Karpas-422 (cell line): ENCODE results near the gene MRPL34. TPM values are rescaled to one million over a fixed set of nuclear protein-coding genes. Genes with fewer than 3 reads are reported as not detected.
A peak's percentile ranks its signal among the peaks of the same experiment; 100 is the strongest.

Experiments used
- DNase-seq: peaks from one replicate; pipeline ENCODE4 v3.0.0-alpha.2; 2015
- H2AFZ ChIP-seq: fragments of 200-600 bp; sonication (generic); 2 replicates; pipeline ENCODE4 v1.6.1; 2014; ENCODE audit warnings: antibody characterized with exemption, low read length, mixed read lengths
- H3K27ac ChIP-seq: fragments of 200-600 bp; sonication (generic); 2 replicates; pipeline ENCODE4 v1.5.1; 2014; ENCODE audit warnings: mild to moderate bottlenecking, low read length, moderate library complexity
- H3K27me3 ChIP-seq: fragments of 200-600 bp; sonication (generic); 2 replicates; pipeline ENCODE4 v1.6.1; 2014; ENCODE audit warnings: low read length, mixed read lengths
- H3K36me3 ChIP-seq: fragments of 200-600 bp; sonication (generic); 2 replicates; pipeline ENCODE4 v1.6.1; 2014; ENCODE audit warnings: low read length, mixed read lengths; ENCODE audit not compliant: insufficient read depth
- H3K4me1 ChIP-seq: fragments of 200-600 bp; sonication (generic); 2 replicates; pipeline ENCODE4 v1.6.1; 2014; ENCODE audit warnings: mild to moderate bottlenecking, low read length, mixed read lengths
- H3K4me2 ChIP-seq: fragments of 200-600 bp; sonication (generic); 2 replicates; pipeline ENCODE4 v1.6.1; 2014; ENCODE audit warnings: low read length, low read depth, mild to moderate bottlenecking; ENCODE audit not compliant: poor library complexity, severe bottlenecking
- H3K4me3 ChIP-seq: fragments of 200-600 bp; sonication (generic); 2 replicates; pipeline ENCODE4 v1.5.1; 2014; ENCODE audit warnings: mild to moderate bottlenecking, antibody characterized with exemption, low read length, mixed read lengths
- H3K79me2 ChIP-seq: fragments of 200-600 bp; sonication (generic); 2 replicates; pipeline ENCODE4 v1.6.1; 2014; ENCODE audit warnings: mild to moderate bottlenecking, low read length, mixed read lengths
- H3K9ac ChIP-seq: fragments of 200-600 bp; sonication (generic); 2 replicates; pipeline ENCODE4 v1.6.0; 2014; ENCODE audit warnings: low read length
- H3K9me2 ChIP-seq: fragments of 200-600 bp; sonication (generic), shearing (Covaris generic); replicated peaks from 2 replicates; pipeline ENCODE4 v1.6.0; 2014; ENCODE audit warnings: mild to moderate bottlenecking, low read length, moderate library complexity; ENCODE audit not compliant: insufficient read depth
- H3K9me3 ChIP-seq: fragments of 300-700, 200-600 bp; sonication (generic); 2 replicates; pipeline ENCODE4 v1.6.1; 2014; ENCODE audit warnings: low read length, mixed read lengths
- H4K20me1 ChIP-seq: fragments of 200-600 bp; sonication (generic); 2 replicates; pipeline ENCODE4 v1.6.1; 2014; ENCODE audit warnings: mild to moderate bottlenecking, antibody characterized with exemption, low read length, low read depth; ENCODE audit not compliant: insufficient read depth
- total RNA-seq: library from RNA; depleted of rRNA; stranded (reverse); fragments of >200 nt; shearing (Covaris generic); gene quantifications from 2 replicates; pipeline ENCODE4 v1.2.3, GENCODE V29; 2014; ENCODE audit warnings: low replicate concordance

Gene MRPL34
- total RNA-seq, 1 experiment from 2014 or later: 34.0 TPM

DNA sequence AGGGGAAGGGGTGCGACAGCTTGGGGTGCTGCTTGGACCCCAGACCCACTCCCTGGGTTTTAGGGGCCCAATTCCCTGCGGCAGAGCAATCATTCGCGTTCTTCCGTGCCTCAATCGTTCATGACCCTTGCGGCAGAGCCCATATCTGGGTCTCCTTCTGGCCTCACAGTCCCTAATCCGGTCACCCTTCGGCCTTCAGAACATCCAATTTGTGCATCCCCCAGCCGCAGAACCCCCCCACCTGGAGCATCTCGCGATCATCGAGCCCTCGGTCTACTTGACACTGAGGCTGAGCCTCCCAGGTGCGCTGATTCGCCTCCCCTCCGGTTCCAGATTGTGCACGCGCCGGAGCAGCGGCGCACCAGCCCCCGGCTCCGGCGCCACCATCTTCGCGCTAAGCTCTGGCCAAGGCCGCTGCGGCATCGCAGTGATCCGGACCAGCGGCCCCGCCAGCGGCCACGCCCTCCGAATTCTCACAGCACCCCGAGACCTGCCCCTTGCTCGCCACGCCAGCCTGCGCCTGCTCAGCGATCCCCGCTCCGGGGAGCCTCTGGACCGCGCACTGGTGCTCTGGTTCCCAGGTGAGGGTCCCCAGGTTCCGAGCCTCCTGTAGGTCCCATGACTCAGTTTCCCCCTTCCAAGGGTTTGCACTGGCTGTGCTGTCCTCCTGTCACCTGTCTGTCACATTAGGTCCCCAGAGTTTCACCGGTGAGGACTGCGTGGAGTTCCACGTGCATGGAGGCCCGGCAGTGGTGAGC lies 32.2 kb downstream of the MRPL34 start:
- peak; percentile 81 for DNase-seq
- Histone ChIP-seq H3K9me3 (no peaks in the 10 kb centered on the region), H4K20me1 (no peaks in the 10 kb centered on the region), H3K4me1 (peaks cover 30% of the 10 kb centered on the region), H3K36me3 (peaks cover 5% of the 10 kb centered on the region; the same call in 1 of the 2 replicates), H3K4me3 (peak overlapping the region; percentile 91), H3K9ac (peak overlapping the region; percentile 79), H3K27me3 (no peaks in the 10 kb centered on the region), H3K4me2 (peak overlapping the region; percentile 99), H2AFZ (no peak overlapping the region), H3K9me2 (no peaks in the 10 kb centered on the region), H3K27ac (peak overlapping the region; percentile 50), H3K79me2 (peaks cover 9% of the 10 kb centered on the region)

DNA sequence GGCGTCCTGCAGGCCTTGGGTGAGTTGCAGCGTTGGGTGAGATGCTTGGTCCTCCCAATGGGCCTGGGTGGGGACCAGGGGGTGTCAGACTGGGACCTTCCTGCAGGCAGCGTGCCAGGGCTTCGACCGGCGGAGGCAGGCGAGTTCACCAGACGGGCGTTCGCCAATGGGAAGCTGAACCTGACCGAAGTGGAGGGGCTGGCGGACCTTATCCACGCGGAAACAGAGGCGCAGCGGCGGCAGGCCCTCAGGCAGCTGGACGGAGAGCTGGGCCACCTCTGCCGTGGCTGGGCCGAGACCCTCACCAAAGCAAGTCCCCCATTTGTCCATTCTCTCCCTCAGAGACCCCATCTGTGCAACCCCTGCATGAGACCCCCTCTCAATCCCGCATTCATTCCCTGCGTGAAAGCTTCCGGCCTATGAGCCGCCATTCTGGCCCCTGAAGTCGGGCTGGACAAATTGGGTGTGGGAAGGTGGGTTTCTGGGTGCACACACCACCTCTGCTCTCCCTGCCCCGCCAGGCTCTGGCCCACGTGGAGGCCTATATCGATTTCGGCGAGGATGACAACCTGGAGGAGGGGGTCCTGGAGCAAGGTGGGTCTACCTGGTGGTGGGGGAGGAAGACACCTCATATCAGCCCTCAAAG lies 32.9 kb downstream of the MRPL34 start:
- Histone ChIP-seq H4K20me1 (no peaks in the 10 kb centered on the region), H3K4me3 (peak overlapping the region; percentile 91), H3K36me3 (peaks cover 5% of the 10 kb centered on the region; the same call in 1 of the 2 replicates), H3K79me2 (peaks cover 9% of the 10 kb centered on the region), H3K9me2 (no peaks in the 10 kb centered on the region), H3K4me2 (peak overlapping the region; percentile 99), H2AFZ (no peak overlapping the region), H3K9ac (peak overlapping the region; percentile 79), H3K9me3 (no peaks in the 10 kb centered on the region), H3K4me1 (peaks cover 30% of the 10 kb centered on the region), H3K27me3 (no peaks in the 10 kb centered on the region), H3K27ac (no peak overlapping the region; the same call in 1 of the 2 replicates)
- no peak for DNase-seq

DNA sequence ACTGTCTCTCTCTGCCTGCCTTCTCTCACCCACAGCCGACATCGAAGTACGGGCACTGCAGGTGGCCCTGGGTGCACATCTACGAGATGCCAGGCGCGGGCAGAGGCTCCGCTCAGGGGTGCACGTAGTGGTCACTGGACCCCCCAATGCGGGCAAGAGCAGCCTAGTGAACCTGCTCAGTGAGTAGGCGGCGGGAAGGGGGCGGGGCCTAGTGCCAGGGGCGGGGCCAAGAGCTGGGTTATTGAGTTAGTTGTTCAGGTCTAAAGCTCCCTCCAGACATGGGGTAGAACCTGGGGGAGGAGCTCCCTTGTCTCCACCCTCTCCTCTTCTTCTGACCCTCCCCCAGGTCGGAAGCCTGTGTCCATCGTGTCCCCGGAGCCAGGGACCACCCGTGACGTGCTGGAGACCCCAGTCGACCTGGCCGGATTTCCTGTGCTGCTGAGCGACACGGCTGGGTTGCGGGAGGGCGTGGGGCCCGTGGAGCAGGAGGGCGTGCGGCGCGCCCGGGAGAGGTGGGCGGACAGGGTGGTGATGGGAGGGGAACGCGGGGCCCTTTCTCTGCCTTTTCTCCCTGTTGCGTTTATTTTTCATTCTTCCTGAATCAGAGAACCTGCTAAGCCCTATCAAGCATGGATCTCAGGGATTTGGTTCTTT lies 33.5 kb downstream of the MRPL34 start:
- H3K4me1 ChIP-seq: peaks cover 25% of the 10 kb centered on the region
- no peaks in the 10 kb centered on the region for H4K20me1 ChIP-seq
- H3K4me2 ChIP-seq: peak overlapping the region; percentile 99
- no peaks in the 10 kb centered on the region for H3K9me3 ChIP-seq
- H2AFZ ChIP-seq: no peak overlapping the region
- no peaks in the 10 kb centered on the region for H3K9me2 ChIP-seq
- peak overlapping the region; percentile 91; the same call in 1 of the 2 replicates for H3K4me3 ChIP-seq
- no peak overlapping the region for H3K27ac ChIP-seq
- peaks cover 9% of the 10 kb centered on the region for H3K79me2 ChIP-seq
- peaks cover 5% of the 10 kb centered on the region; the same call in 1 of the 2 replicates for H3K36me3 ChIP-seq
- no peak overlapping the region for H3K9ac ChIP-seq
- peak; percentile 79 for DNase-seq
- H3K27me3 ChIP-seq: no peaks in the 10 kb centered on the region

DNA sequence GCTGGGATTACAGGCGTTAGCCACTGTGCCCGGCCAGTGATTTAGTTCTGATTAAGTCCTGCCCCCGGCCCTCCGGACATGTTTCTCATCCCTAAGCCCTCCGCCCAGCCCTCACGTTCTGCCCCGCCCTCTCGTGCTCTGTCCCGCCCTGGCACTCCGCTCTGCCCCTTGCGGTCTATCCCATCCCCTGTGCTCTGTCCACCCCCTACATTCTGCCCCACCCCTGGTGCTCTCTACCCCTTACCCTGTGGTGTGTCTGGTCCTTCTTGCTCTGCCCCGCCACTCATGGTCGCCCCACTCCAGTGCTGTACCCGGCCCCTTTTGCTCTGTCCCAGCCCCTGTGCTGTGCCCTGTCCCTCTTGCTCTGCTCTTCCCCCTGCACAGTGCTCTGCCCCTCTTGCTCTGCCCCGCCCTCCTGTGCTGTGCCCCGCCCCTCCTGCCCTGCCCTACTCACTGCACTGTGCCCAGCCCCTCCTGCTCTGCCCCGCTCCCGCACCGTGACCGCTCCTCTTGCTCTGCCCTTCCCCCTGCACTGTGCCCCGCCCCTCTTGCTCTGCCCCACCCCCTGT lies 34.7 kb downstream of the MRPL34 start:
- peaks cover 9% of the 10 kb centered on the region for H3K79me2 ChIP-seq
- no peak overlapping the region for H2AFZ ChIP-seq
- no peaks in the 10 kb centered on the region for H3K9me2 ChIP-seq
- no peaks in the 10 kb centered on the region for H3K9me3 ChIP-seq
- no peak overlapping the region for H3K27ac ChIP-seq
- H4K20me1 ChIP-seq: no peaks in the 10 kb centered on the region
- DNase-seq: peak; percentile 85
- no peak overlapping the region for H3K4me2 ChIP-seq
- no peak overlapping the region for H3K9ac ChIP-seq
- H3K36me3 ChIP-seq: peaks cover 5% of the 10 kb centered on the region; the same call in 1 of the 2 replicates
- no peak overlapping the region for H3K4me3 ChIP-seq
- no peaks in the 10 kb centered on the region for H3K27me3 ChIP-seq
- H3K4me1 ChIP-seq: peaks cover 15% of the 10 kb centered on the region

DNA sequence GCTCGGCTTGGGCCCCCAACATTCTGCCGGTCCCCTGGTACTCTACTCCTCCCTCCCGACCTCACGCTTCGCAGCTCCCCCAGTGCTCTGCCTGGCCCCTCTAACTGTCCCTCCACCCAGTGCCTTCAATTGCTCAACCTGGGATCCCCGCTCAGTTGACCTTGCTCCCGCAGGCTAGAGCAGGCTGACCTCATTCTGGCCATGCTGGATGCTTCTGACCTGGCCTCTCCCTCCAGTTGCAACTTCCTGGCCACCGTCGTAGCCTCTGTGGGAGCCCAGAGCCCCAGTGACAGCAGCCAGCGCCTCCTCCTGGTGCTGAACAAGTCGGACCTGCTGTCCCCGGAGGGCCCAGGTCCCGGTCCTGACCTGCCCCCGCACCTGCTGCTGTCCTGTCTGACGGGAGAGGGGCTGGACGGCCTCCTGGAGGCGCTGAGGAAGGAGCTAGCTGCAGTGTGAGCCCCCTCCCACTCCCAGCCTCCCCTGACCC lies 35.2 kb downstream of the MRPL34 start:
- Histone ChIP-seq H2AFZ (no peak overlapping the region), H3K9me3 (no peaks in the 10 kb centered on the region), H3K4me3 (no peak overlapping the region), H3K4me1 (peaks cover 12% of the 10 kb centered on the region), H3K9me2 (no peaks in the 10 kb centered on the region), H3K36me3 (peaks cover 5% of the 10 kb centered on the region; the same call in 1 of the 2 replicates), H3K79me2 (peaks cover 9% of the 10 kb centered on the region), H3K4me2 (no peak overlapping the region), H4K20me1 (no peaks in the 10 kb centered on the region), H3K9ac (no peak overlapping the region), H3K27ac (no peak overlapping the region), H3K27me3 (no peaks in the 10 kb centered on the region)
- DNase-seq: no peak

DNA sequence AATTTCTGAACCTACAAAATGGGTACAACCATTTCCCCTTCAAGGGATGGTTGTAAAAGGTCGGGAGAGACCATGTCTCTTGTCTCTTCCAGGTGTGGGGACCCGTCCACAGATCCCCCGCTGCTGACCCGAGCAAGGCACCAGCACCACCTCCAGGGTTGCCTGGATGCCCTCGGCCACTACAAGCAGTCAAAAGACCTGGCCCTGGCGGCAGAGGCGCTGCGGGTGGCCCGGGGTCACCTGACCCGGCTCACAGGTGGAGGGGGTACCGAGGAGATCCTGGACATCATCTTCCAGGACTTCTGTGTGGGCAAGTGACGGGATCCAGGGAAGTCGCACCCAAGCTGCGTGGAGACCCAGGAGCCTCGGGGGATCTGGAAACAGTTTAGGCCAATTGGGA lies 35.7 kb downstream of the MRPL34 start:
- Histone ChIP-seq H3K4me3 (no peak overlapping the region), H3K36me3 (peaks cover 5% of the 10 kb centered on the region; the same call in 1 of the 2 replicates), H3K4me1 (peaks cover 12% of the 10 kb centered on the region), H3K79me2 (peaks cover 9% of the 10 kb centered on the region), H3K27ac (no peak overlapping the region), H3K9me2 (no peaks in the 10 kb centered on the region), H3K9me3 (no peaks in the 10 kb centered on the region), H3K27me3 (no peaks in the 10 kb centered on the region), H3K4me2 (no peak overlapping the region), H4K20me1 (no peaks in the 10 kb centered on the region), H2AFZ (no peak overlapping the region), H3K9ac (no peak overlapping the region)
- DNase-seq: no peak

DNA sequence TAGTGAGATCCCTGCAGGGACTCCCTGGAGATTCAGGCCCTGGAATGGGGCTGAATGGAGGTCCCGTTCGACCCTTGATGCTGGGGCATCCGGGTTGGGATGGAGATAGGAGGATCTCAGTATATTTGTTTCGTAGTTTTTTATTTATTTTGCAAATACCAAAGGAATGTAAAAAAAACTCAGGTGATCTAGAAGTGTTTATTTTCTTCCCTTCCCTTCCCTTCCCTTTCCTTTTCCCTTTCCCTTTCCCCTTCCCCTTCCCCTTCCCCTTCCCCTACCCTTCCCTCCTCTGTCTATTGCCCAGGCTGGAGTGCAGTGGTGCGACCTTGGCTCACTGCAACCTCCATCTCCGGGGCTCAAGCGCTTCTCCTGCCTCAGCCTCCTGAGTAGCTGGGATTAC lies 36.2 kb downstream of the MRPL34 start:
- H3K79me2 ChIP-seq: peaks cover 9% of the 10 kb centered on the region
- H3K4me1 ChIP-seq: peaks cover 9% of the 10 kb centered on the region
- no peak overlapping the region for H3K27ac ChIP-seq
- no peak for DNase-seq
- H3K4me3 ChIP-seq: no peak overlapping the region
- H3K9me2 ChIP-seq: no peaks in the 10 kb centered on the region
- H4K20me1 ChIP-seq: no peaks in the 10 kb centered on the region
- H2AFZ ChIP-seq: no peak overlapping the region
- no peak overlapping the region for H3K9ac ChIP-seq
- H3K4me2 ChIP-seq: no peak overlapping the region
- no peaks in the 10 kb centered on the region for H3K27me3 ChIP-seq
- H3K36me3 ChIP-seq: peaks cover 5% of the 10 kb centered on the region; the same call in 1 of the 2 replicates
- no peaks in the 10 kb centered on the region for H3K9me3 ChIP-seq
